Smooth muscle cell (in vitro differentiated cells): Measurements from ENCODE around the gene NVL. TPM values are rescaled to one million over a fixed set of nuclear protein-coding genes. Genes with fewer than 3 reads are reported as not detected.
"Not testable (repeated sequence)": the region's sequence is repeated elsewhere in the genome, so short reads cannot be mapped to it uniquely, and the experiment has no call there.

Experiments
- DNase-seq: peaks from one replicate; lab custom pipeline; 2025; ENCODE audit not compliant: unreplicated experiment; lab: John Stamatoyannopoulos, UW
- H2AFZ ChIP-seq: fragments of 200-600 bp; sonication (generic); 2 replicates; pipeline ENCODE4 v1.6.0; 2016; ENCODE audit warnings: antibody characterized with exemption, low read depth, mild to moderate bottlenecking
- H3F3A ChIP-seq: fragments of 200-600 bp; sonication (generic); 2 replicates; pipeline ENCODE4 v1.6.0; 2017; ENCODE audit warnings: antibody characterized with exemption, low read depth
- H3K27ac ChIP-seq: fragments of 200-600 bp; sonication (generic); 2 replicates; pipeline ENCODE4 v1.5.1; 2016; ENCODE audit warnings: low read depth, mild to moderate bottlenecking
- H3K27me3 ChIP-seq: fragments of 200-600 bp; sonication (generic); 2 replicates; pipeline ENCODE4 v1.6.1; 2016; ENCODE audit warnings: low read depth, mild to moderate bottlenecking
- H3K36me3 ChIP-seq: fragments of 200-600 bp; sonication (generic); 2 replicates; pipeline ENCODE4 v1.5.1; 2016; ENCODE audit warnings: low read depth
- H3K4me1 ChIP-seq: fragments of 200-600 bp; sonication (generic); 2 replicates; pipeline ENCODE4 v1.5.1; 2016; ENCODE audit warnings: low read depth
- H3K4me2 ChIP-seq: fragments of 200-600 bp; sonication (generic); 2 replicates; pipeline ENCODE4 v1.6.0; 2016; ENCODE audit warnings: mild to moderate bottlenecking
- H3K4me3 ChIP-seq: fragments of 200-600 bp; sonication (generic); 2 replicates; pipeline ENCODE4 v1.5.1; 2016; ENCODE audit warnings: mild to moderate bottlenecking
- H3K79me2 ChIP-seq: fragments of 200-600 bp; sonication (generic); 2 replicates; pipeline ENCODE4 v1.6.0; 2016; ENCODE audit warnings: low read depth, mild to moderate bottlenecking
- H3K9ac ChIP-seq: fragments of 200-600 bp; sonication (generic); 2 replicates; pipeline ENCODE4 v1.6.0; 2016; ENCODE audit warnings: low read depth
- H3K9me3 ChIP-seq: fragments of 200-600 bp; sonication (generic); replicated peaks from 2 replicates; pipeline ENCODE4 v1.5.1; 2016; ENCODE audit warnings: low read depth
- H4K20me1 ChIP-seq: fragments of 200-600 bp; sonication (generic); 2 replicates; pipeline ENCODE4 v1.6.0; 2016; ENCODE audit warnings: low read depth
- CTCF ChIP-seq: fragments of 200-600 bp; sonication (generic); IDR thresholded peaks from 2 replicates; pipeline ENCODE4 v1.5.1; 2017; ENCODE audit warnings: borderline replicate concordance, mild to moderate bottlenecking, antibody characterized with exemption; ENCODE audit not compliant: insufficient read depth, poor library complexity, severe bottlenecking
- whole genome bisulfite sequencing: methylation state at CpG from one replicate; pipeline ENCODE4 v1.1.7; 2016; ENCODE audit warnings: low lambda C conversion rate; 5-methylcytosine and 5-hydroxymethylcytosine counted together
- polyA plus RNA-seq: library from polyadenylated mRNA; unstranded; fragments of >200 nt; fragmentation: Nextera tagmentation; extraction: Ambion mirVana; gene quantifications from 2 replicates; pipeline ENCODE4 v1.2.1, GENCODE V29; 2016
- total RNA-seq: library from RNA; depleted of rRNA; stranded (reverse); fragments of >200 nt; gene quantifications from 2 replicates; pipeline ENCODE4 v1.2.3, GENCODE V29; 2014

NVL gene
- total and polyA plus RNA-seq, 2 experiments from 2014 or later: 17.3 to 35.4 TPM

GRCh38 chr1:224213438-224214119 lies 116.4 kb downstream of the NVL start:
- H3K79me2 ChIP-seq: no peaks in the 10 kb centered on the region
- WGBS: 57% methylated on average over 4 of the region's 4 CpGs
- no peaks in the 10 kb centered on the region for H3K27me3 ChIP-seq
- H3K4me1 ChIP-seq: no peaks in the 10 kb centered on the region
- H3K4me3 ChIP-seq: no peak overlapping the region
- H3K9ac ChIP-seq: no peak overlapping the region
- H4K20me1 ChIP-seq: no peaks in the 10 kb centered on the region
- no peak for TF ChIP-seq CTCF
- H3K4me2 ChIP-seq: no peak overlapping the region
- H3K9me3 ChIP-seq: no peaks in the 10 kb centered on the region
- H3K36me3 ChIP-seq: no peaks in the 10 kb centered on the region
- no peak for DNase-seq
- H3F3A ChIP-seq: no peaks in the 10 kb centered on the region
- no peak overlapping the region for H2AFZ ChIP-seq
- peak overlapping the region; percentile 45 for H3K27ac ChIP-seq

GRCh38 chr1:224212618-224213061 lies 117.3 kb downstream of the NVL start:
- no peak overlapping the region for H3K4me3 ChIP-seq
- no peaks in the 10 kb centered on the region for H3K9me3 ChIP-seq
- no peaks in the 10 kb centered on the region for H4K20me1 ChIP-seq
- no peaks in the 10 kb centered on the region for H3K27me3 ChIP-seq
- no peak overlapping the region for H3K9ac ChIP-seq
- peak overlapping the region; percentile 45 for H3K27ac ChIP-seq
- no peaks in the 10 kb centered on the region for H3F3A ChIP-seq
- TF ChIP-seq CTCF: no peak
- no peak for DNase-seq
- no peak overlapping the region for H3K4me2 ChIP-seq
- no peaks in the 10 kb centered on the region for H3K36me3 ChIP-seq
- no peak overlapping the region for H2AFZ ChIP-seq
- H3K79me2 ChIP-seq: no peaks in the 10 kb centered on the region
- 56% methylated on average over 13 of the region's 13 CpGs for WGBS
- no peaks in the 10 kb centered on the region for H3K4me1 ChIP-seq

- no peak for DNase-seq
- Histone ChIP-seq H3K4me1 (no peaks in the 10 kb centered on the region), H3K27me3 (no peaks in the 10 kb centered on the region), H3K4me2 (no peak overlapping the region), H3K9me3 (no peaks in the 10 kb centered on the region), H3K27ac (no peak overlapping the region), H3K4me3 (no peak overlapping the region), H3F3A (no peaks in the 10 kb centered on the region), H3K36me3 (no peaks in the 10 kb centered on the region), H2AFZ (no peak overlapping the region), H3K9ac (no peak overlapping the region), H4K20me1 (no peaks in the 10 kb centered on the region), H3K79me2 (no peaks in the 10 kb centered on the region)
- 75% methylated on average over 4 of the region's 4 CpGs for WGBS
- TF ChIP-seq CTCF: no peak
These were observed 118.6 kb downstream of the NVL start for GRCh38 chr1:224211206-224211962.

GRCh38 chr1:224205931-224206538 lies 123.9 kb downstream of the NVL start:
- peak overlapping the region; percentile 36 for H3K9ac ChIP-seq
- H3K79me2 ChIP-seq, DNase-seq, H3K27me3 ChIP-seq, H2AFZ ChIP-seq, H3K36me3 ChIP-seq, H3F3A ChIP-seq, H4K20me1 ChIP-seq, H3K4me3 ChIP-seq, H3K9me3 ChIP-seq: not testable (repeated sequence)
- 76% methylated on average over 10 of the region's 10 CpGs for WGBS
- H3K4me1 ChIP-seq: peaks cover 17% of the 10 kb centered on the region
- H3K4me2 ChIP-seq: peak overlapping the region; percentile 70
- peak overlapping the region; percentile 93 for H3K27ac ChIP-seq
